Measurements from ENCODE around the gene NRG3. TPM values are rescaled to one million over a fixed set of nuclear protein-coding genes. Genes with fewer than 3 reads are reported as not detected.

The NRG3 gene
- polyA plus RNA-seq, 5 donors: 0.91 to 1.5 (median 1.2) TPM

DNA sequence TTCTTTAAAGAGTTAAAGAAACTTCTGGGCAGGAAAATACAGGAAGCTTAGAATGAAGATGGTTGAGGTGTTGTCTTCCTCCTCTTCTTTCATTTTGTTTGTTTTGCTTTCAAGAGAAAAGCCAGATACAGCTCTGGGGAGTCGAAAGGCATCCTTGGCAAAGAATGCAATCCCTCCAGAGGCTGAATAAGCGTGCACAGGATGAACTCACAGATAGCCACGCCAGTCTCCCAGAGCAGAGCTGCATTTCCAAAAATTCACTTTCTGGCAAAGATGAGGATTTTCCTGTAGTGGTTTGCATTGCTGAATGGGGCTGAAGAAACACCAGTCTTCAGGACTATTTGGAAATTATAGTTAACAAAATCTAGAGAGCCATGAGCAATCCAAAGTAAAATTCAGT, 336.4 kb downstream of the NRG3 start:
- DNase-seq: no peak

DNA sequence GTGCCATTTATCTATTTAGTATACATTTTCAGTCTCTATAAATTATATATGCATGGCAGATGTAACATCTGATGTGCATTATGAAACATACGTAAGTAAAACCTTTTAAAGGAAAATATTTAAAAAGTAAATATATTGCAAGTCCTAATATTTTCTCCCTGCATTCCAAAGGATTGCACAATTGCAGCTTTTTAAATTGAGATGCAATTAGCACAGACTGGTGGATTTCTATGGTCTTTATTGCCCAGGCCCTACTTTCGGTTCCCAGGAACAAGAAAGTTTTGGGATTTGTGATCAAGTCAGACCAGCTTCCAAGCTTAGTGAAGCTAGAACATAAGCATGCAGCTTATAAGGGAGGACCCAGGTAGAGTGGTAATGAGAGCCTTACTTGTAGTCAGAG, 337.8 kb downstream of the NRG3 start:
- DNase-seq: no peak

DNA sequence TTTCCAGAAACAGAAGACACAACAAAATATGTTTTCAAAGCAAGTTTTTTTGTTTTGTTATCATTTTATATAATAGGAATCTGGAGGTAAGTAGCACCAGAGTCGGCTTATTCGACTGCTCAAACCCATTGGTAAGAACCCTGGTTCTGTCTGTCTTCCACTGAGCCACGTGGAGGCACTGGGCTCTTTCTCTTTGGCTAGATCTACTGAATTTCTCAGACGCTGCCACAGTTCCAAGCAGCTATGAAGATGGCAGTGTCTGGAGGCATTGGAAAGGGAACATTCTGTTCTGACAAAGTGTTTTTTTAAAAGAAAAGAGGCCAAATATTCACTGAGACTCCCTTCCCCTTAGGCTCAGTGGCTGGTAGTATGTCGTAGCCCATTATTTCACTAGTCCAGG, 338.8 kb downstream of the NRG3 start:
- DNase-seq: no peak

- no peak for DNase-seq
These were observed 346.1 kb downstream of the NRG3 start for GRCh38 chr10:82221056-82221455.

- no peak for DNase-seq
These were observed 346.7 kb downstream of the NRG3 start for GRCh38 chr10:82221601-82222149.

- no peak for DNase-seq
These were observed 353.7 kb downstream of the NRG3 start for GRCh38 chr10:82228701-82229100.

DNA sequence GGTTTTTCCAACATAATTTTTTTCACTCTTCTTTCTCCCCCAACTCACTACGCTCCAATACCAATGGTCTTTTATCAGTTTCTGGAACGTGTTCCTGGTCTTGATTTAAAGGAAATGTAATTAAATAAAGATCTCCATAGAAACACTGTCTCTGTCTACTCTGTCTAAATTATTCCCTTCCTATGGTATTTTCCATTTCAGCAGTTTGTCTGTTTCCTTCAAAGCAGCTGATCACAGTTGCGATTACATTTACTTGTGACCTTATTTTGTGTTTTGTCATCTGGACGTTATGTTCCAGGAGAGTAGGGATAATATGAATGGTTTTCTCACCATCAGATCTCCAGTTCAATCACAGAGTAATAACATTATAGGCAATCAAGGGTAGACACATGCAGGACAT, 359.2 kb downstream of the NRG3 start:
- no peak for DNase-seq

- no peak for DNase-seq
These were observed 361.2 kb downstream of the NRG3 start for GRCh38 chr10:82236084-82236731.

DNA sequence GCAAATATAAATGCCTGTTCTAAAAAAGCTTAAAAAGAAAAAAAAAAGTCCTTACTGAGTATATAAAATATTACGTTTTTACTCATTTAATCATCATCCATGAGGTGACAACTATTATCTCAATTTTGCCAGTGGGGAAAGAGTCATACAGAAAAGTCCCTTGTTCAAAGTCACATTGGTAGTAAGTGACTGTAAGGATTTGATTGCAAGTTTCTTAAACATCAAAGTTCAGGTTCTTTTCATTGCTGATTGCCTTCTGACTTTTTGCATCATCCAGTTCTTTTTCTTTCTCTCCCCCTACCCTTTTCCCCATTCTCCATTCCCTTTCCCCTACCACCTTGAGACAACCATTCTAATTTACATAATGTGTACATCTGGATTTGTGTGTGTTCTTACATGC, 363.3 kb downstream of the NRG3 start:
- no peak for DNase-seq

DNA sequence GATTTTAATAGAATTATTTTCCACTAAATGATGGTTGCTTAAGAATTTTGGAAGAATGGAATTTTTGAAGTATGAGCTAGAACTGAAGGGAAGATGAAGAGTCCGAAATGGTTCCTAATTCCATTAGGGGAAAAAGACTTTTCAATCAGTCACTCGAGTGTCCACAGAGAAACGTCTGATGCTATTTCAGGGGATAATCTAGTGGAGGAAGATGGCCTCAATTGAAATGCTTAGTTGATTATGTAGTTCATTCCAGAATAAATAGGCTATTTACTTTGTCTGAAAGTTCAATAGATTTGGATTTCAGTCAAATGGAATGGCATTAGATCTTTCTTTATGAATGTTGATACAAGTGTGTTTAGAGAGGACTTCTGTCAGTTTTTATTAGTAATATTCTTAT, 365.4 kb downstream of the NRG3 start:
- DNase-seq: no peak

GRCh38 chr10:82242778-82243177, 367.8 kb downstream of the NRG3 start:
- no peak for DNase-seq

DNA sequence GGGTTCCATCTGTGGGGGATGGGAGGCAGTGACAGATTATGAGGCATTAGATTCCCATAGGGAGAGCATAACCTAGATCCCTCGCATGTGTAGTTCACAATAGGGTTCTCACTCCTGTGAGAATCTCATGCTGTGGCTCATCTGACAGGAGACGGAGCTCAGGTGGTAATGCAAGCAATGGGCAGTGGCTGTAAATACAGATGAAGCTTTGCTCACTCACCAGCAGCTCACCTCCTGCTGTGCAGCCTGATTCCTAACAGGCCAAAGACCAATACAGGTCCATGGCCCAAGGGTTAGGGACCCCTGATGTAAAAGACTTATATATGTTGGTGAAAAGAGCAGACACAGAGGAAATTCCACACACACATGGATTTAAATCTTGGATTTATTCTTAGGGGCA, 370.2 kb downstream of the NRG3 start:
- DNase-seq: no peak

- peak; percentile 38 to 42 for DNase-seq
These were observed 371.0 kb downstream of the NRG3 start for GRCh38 chr10:82245906-82246560.

DNA sequence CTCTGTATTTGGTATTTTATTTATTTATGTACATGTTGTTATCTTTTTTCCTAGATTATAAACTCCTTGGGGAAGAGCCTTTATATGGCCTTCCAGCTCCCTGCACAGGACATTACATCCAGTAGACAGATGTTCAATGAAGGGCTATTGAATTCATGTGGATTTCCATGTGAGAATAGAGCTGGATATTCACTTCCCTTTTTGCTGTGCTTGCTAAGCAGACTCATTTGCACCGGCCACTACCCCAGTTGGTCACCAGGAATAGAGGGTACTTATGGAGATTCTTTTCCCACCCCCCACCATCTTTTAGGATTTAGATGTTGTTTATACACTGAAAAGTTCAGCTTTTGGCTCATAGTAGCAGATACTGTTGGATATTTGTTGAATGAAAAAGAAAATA, 374.1 kb downstream of the NRG3 start:
- no peak for DNase-seq

DNA sequence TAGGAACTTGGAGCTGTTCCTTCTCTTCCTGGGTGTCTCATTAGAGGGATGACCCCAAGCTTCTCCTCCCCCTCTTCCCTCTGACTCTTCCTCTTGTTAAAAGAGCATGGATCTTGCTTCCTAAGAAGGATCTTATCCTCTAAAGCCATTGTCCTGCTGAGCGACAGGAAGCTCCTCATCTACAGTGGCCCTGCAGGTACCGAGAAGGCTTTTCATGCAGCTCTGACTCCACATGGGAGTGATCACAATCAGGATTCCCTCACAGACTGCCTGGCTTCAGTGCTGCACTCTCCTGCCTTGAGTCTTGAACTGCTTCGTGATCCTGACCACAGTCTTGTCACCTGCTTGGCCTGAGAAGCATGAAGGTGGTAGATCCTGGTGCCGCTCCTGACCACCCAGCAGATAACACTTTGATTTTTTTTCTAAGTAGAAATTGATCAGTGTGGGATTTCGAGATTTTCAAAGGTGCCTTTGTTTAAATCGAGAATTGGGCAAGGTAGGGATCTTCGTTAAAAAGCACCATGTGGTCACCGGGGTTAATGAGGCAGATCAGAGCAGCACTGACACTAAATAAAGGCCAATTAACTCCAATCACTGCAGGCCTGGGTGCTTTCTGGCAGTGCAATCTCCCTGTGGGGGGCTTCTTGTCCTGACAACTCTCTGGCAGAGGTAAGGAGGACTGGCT, 376.4 kb downstream of the NRG3 start:
- no peak for DNase-seq

DNA sequence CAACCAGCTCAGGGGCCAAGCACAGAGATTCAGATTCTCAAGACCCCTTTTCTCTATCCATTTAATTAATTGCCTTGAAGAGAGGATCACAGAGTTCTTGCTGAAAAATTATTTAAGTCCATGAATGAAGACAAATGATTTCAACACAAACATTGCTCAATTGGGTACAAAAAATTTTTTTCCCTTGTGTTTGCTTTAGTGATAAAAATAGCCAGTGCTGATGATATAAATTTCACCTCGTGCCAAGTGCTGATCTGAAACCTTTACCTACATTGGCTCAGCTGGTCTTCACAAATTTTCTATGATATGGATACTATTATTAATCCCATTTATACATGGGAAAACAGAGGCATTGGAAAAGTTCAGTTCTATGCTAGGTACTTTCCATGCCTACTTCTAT, 377.1 kb downstream of the NRG3 start:
- no peak for DNase-seq

DNA sequence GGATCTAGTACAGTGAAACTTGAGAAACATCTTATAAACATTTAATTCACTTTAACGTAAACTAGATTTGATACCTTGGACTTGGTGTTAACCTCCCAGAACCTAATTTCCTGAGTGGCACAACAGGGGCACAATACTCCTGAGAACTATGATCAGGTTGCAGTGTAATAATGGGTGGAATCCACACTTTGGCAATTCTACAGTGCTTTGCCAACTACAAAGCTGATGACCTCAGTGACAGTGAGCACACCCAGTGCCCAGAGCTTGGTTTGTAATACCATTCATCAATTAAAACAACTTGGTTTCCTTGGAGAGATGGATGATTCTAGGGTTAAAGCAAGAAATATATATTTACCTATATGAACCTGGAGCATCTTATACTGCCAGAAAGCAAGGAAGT, 379.2 kb downstream of the NRG3 start:
- no peak for DNase-seq

DNA sequence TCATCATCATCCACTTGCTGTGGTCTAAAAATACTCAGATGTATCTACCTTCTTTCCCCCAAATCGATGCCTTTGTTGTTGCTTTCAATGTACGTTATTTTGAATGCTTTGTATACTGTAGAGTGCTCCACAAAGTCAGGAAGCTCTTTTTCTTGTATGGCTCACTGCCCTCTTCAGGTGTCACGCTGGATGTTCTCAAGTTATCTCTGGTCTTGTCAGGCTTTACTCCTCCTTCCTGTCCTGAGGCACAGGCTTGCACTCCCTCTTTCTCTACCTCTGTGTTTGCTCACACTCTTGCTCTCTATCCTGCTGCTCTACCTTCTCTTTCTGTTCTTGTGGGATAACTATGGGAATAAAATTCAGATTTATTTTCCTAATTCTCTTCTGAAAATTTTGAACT, 381.3 kb downstream of the NRG3 start:
- no peak for DNase-seq

- DNase-seq: no peak
These were observed 391.4 kb downstream of the NRG3 start for GRCh38 chr10:82266438-82266837.

GRCh38 chr10:82267014-82267413, 392.0 kb downstream of the NRG3 start:
- DNase-seq: no peak

- DNase-seq: no peak
These were observed 392.5 kb downstream of the NRG3 start for GRCh38 chr10:82267465-82267864.

- no peak for DNase-seq
These were observed 393.0 kb downstream of the NRG3 start for GRCh38 chr10:82267960-82268359.

DNA sequence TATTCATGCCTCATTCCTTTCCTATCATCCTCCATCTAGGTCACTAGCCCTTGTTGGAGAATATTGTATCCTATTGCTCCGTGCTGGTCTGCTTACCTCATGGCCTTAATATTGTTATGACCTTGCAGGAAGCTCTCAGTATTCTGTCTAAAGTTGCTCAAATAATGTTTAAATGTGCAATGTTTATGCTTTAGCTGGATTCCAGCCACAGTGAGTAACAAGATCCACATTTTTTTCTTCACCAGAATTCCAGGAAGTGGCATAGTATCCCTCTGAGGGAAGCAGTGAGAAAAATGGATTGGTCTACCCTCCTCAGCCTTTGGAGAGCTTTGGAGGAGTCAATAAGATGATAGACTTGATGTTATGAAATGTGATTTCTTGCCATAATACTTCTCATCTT, 402.6 kb downstream of the NRG3 start:
- DNase-seq: no peak

Data from right lung (tissue), 5 donors.